HL-60 (cell line): ENCODE measurements around the gene ZNF618.

Experiments
- DNase-seq, 2 experiments: peaks; one replicate each; pipeline ENCODE4 v3.0.0-alpha.2; 2010 to 2020; ENCODE audit warnings: low read depth in 1 of 2, low spot score in 1 of 2
- H3K27ac ChIP-seq: fragments of 250-450 bp; sonication (Bioruptor Pico); replicated peaks from 2 replicates; pipeline ENCODE4 v1.5.1; 2020; ENCODE audit warnings: mild to moderate bottlenecking, moderate library complexity
- H3K27me3 ChIP-seq: fragments of 250-450 bp; sonication (Bioruptor Pico); 2 replicates; pipeline ENCODE4 v1.5.1; 2021; ENCODE audit warnings: mild to moderate bottlenecking, moderate library complexity; ENCODE audit not compliant: insufficient read depth, poor library complexity, severe bottlenecking
- H3K4me3 ChIP-seq: replicated peaks from 2 replicates; pipeline ENCODE4 v1.5.1; 2011; ENCODE audit warnings: mild to moderate bottlenecking, control low read depth, low read length; ENCODE audit not compliant: insufficient read depth
- GABPA ChIP-seq: IDR thresholded peaks from 2 replicates; pipeline ENCODE4 v1.6.1; 2012; ENCODE audit warnings: low read depth
- POLR2AphosphoS5 ChIP-seq: IDR thresholded peaks from 2 replicates; pipeline ENCODE4 v1.6.1; 2012; ENCODE audit warnings: low read depth
- SPI1 ChIP-seq: IDR thresholded peaks from 2 replicates; pipeline ENCODE4 v1.6.1; 2012; ENCODE audit warnings: low read depth, mild to moderate bottlenecking, borderline replicate concordance
- TF ChIP-seq, protein P1 (sequence below): IDR thresholded peaks from one replicate; pipeline ENCODE4 v1.5.1; 2011; ENCODE audit warnings: low read length, control low read depth, inconsistent platforms; ENCODE audit not compliant: insufficient read depth
- TF ChIP-seq, protein P2 (sequence below): IDR thresholded peaks from 2 replicates; pipeline ENCODE4 v1.6.1; 2012; ENCODE audit warnings: low read depth; ENCODE audit not compliant: insufficient replicate concordance

The ZNF618 gene

DNA sequence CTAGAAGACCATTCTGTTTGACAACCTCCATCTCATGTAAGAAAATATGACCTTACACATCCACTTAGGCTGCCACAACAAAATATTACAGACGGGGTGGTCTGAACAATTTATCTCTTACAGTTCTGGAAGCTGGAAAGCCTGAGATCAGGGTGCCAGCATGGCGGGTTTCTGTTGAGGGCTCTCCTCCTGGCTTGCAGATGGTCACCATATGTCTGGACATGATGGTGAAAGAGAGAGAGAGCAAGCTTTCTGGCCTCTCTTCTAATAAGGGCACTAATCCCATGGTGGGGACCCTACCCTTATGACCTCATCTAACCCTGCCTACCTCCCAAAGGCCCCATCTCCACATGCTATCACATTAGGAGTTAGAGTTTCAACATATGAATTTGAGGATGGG lies 136.0 kb downstream of the ZNF618 start:
- no peaks in the 10 kb centered on the region for H3K27me3 ChIP-seq
- no peak for DNase-seq
- TF ChIP-seq, protein P1, sequence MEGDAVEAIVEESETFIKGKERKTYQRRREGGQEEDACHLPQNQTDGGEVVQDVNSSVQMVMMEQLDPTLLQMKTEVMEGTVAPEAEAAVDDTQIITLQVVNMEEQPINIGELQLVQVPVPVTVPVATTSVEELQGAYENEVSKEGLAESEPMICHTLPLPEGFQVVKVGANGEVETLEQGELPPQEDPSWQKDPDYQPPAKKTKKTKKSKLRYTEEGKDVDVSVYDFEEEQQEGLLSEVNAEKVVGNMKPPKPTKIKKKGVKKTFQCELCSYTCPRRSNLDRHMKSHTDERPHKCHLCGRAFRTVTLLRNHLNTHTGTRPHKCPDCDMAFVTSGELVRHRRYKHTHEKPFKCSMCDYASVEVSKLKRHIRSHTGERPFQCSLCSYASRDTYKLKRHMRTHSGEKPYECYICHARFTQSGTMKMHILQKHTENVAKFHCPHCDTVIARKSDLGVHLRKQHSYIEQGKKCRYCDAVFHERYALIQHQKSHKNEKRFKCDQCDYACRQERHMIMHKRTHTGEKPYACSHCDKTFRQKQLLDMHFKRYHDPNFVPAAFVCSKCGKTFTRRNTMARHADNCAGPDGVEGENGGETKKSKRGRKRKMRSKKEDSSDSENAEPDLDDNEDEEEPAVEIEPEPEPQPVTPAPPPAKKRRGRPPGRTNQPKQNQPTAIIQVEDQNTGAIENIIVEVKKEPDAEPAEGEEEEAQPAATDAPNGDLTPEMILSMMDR, result no peak
- no peak for TF ChIP-seq SPI1
- TF ChIP-seq, protein P2, sequence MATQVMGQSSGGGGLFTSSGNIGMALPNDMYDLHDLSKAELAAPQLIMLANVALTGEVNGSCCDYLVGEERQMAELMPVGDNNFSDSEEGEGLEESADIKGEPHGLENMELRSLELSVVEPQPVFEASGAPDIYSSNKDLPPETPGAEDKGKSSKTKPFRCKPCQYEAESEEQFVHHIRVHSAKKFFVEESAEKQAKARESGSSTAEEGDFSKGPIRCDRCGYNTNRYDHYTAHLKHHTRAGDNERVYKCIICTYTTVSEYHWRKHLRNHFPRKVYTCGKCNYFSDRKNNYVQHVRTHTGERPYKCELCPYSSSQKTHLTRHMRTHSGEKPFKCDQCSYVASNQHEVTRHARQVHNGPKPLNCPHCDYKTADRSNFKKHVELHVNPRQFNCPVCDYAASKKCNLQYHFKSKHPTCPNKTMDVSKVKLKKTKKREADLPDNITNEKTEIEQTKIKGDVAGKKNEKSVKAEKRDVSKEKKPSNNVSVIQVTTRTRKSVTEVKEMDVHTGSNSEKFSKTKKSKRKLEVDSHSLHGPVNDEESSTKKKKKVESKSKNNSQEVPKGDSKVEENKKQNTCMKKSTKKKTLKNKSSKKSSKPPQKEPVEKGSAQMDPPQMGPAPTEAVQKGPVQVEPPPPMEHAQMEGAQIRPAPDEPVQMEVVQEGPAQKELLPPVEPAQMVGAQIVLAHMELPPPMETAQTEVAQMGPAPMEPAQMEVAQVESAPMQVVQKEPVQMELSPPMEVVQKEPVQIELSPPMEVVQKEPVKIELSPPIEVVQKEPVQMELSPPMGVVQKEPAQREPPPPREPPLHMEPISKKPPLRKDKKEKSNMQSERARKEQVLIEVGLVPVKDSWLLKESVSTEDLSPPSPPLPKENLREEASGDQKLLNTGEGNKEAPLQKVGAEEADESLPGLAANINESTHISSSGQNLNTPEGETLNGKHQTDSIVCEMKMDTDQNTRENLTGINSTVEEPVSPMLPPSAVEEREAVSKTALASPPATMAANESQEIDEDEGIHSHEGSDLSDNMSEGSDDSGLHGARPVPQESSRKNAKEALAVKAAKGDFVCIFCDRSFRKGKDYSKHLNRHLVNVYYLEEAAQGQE, result no peak
- no peak for TF ChIP-seq POLR2AphosphoS5
- TF ChIP-seq GABPA, result no peak
- no peak overlapping the region for H3K27ac ChIP-seq
- H3K4me3 ChIP-seq, result no peak overlapping the region

DNA sequence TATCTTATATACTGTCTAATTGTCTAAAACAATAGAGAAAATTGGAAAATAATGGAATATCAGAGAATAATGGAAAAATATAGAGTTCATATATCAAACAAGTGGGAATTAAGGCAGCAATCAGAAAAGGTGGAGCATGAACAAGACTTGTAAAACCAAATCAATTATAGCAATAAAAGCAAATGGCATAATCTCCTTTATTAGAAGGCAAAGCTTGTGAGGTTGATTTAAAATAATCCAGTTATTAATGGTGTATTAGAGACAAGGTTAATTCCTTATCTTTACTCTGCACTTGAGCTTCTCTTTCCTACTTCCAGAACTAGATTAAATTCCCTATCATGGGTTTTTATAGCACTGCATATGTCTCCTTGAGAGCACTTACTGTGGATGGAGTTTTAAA lies 137.9 kb downstream of the ZNF618 start:
- H3K27me3 ChIP-seq, result no peaks in the 10 kb centered on the region
- no peak for DNase-seq
- H3K27ac ChIP-seq, result no peak overlapping the region
- TF ChIP-seq GABPA, result no peak
- TF ChIP-seq, protein P1, result no peak
- no peak for TF ChIP-seq SPI1
- TF ChIP-seq, protein P2, result no peak
- TF ChIP-seq POLR2AphosphoS5, result no peak
- no peak overlapping the region for H3K4me3 ChIP-seq

DNA sequence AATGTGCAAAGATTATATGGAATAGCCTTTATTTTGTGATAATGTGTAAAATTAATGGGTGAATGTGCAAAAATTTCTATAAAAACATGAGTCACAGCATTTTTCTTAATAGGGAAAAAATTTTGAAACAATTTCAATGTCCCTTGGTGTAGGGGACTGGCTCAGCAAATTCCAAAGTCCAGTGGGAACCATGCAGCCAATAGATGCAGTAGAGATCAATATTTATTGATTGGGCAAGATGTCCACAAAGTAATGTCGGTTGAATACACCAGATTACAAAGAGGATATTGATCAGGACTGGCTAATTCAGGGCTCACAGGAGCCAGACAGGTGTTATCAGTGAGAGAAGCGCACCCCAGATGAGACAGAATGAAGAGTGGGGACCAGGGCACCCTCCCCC lies 139.5 kb downstream of the ZNF618 start:
- Histone ChIP-seq H3K4me3 (no peak overlapping the region), H3K27me3 (no peaks in the 10 kb centered on the region), H3K27ac (no peak overlapping the region)
- no peak for TF ChIP-seq POLR2AphosphoS5
- TF ChIP-seq, protein P2, result no peak
- no peak for TF ChIP-seq GABPA
- TF ChIP-seq, protein P1, result no peak
- TF ChIP-seq SPI1, result no peak
- no peak for DNase-seq
